BE2C (cell line): ENCODE data around the gene KDM2A.

Experiments
- DNase-seq: peaks from one replicate; pipeline ENCODE4 v3.0.0-alpha.2; 2020
- H3K27me3 ChIP-seq: fragments of 250-450 bp; sonication (Bioruptor Pico); 2 replicates; pipeline ENCODE4 v1.5.1; 2020; ENCODE audit warnings: mild to moderate bottlenecking
- H3K36me3 ChIP-seq: fragments of 250-450 bp; sonication (Bioruptor Pico); 2 replicates; pipeline ENCODE4 v1.5.1; 2020; ENCODE audit warnings: mild to moderate bottlenecking
- H3K4me1 ChIP-seq: fragments of 250-450 bp; sonication (Bioruptor Pico); 2 replicates; pipeline ENCODE4 v1.5.1; 2020
- H3K4me3 ChIP-seq: 2 replicates; pipeline ENCODE4 v1.5.1; 2011; ENCODE audit warnings: low read depth, low read length
- H3K9me3 ChIP-seq: fragments of 250-450 bp; sonication (Bioruptor Pico); 2 replicates; pipeline ENCODE4 v1.5.1; 2020
- CTCF ChIP-seq: IDR thresholded peaks from 2 replicates; pipeline ENCODE4 v1.5.1; 2012; ENCODE audit warnings: mild to moderate bottlenecking, low read depth, low read length

Gene KDM2A

GRCh38 chr11:67158221-67158620 lies 39.2 kb downstream of the KDM2A start:
- Histone ChIP-seq H3K4me1 (peaks cover 14% of the 10 kb centered on the region), H3K9me3 (no peaks in the 10 kb centered on the region), H3K4me3 (no peak overlapping the region), H3K36me3 (peaks cover 9% of the 10 kb centered on the region), H3K27me3 (no peaks in the 10 kb centered on the region)
- no peak for TF ChIP-seq CTCF
- no peak for DNase-seq

GRCh38 chr11:67160045-67160444 lies 41.0 kb downstream of the KDM2A start:
- TF ChIP-seq CTCF: no peak
- H3K9me3 ChIP-seq: no peaks in the 10 kb centered on the region
- H3K36me3 ChIP-seq: peaks cover 8% of the 10 kb centered on the region
- DNase-seq: peak; percentile 38
- H3K4me1 ChIP-seq: peaks cover 14% of the 10 kb centered on the region
- no peaks in the 10 kb centered on the region for H3K27me3 ChIP-seq
- H3K4me3 ChIP-seq: no peak overlapping the region

- no peak for DNase-seq
- H3K36me3 ChIP-seq: peaks cover 8% of the 10 kb centered on the region
- TF ChIP-seq CTCF: 0 out of 2 replicates have a peak, but pooled peaks have one; percentile 6
- H3K4me1 ChIP-seq: peaks cover 14% of the 10 kb centered on the region
- no peaks in the 10 kb centered on the region for H3K9me3 ChIP-seq
- H3K27me3 ChIP-seq: no peaks in the 10 kb centered on the region
- H3K4me3 ChIP-seq: no peak overlapping the region
Measured at GRCh38 chr11:67160872-67161783, 42.1 kb downstream of the KDM2A start.

- no peaks in the 10 kb centered on the region for H3K27me3 ChIP-seq
- no peak for TF ChIP-seq CTCF
- peaks cover 8% of the 10 kb centered on the region for H3K36me3 ChIP-seq
- no peak overlapping the region for H3K4me3 ChIP-seq
- peaks cover 14% of the 10 kb centered on the region for H3K4me1 ChIP-seq
- DNase-seq: no peak
- H3K9me3 ChIP-seq: no peaks in the 10 kb centered on the region
Measured at GRCh38 chr11:67163006-67163405, 43.9 kb downstream of the KDM2A start.

- peaks cover 8% of the 10 kb centered on the region for H3K36me3 ChIP-seq
- DNase-seq: no peak
- H3K4me3 ChIP-seq: no peak overlapping the region
- H3K4me1 ChIP-seq: no peaks in the 10 kb centered on the region; the same call in 1 of the 2 replicates
- H3K27me3 ChIP-seq: no peaks in the 10 kb centered on the region
- TF ChIP-seq CTCF: no peak
- H3K9me3 ChIP-seq: no peaks in the 10 kb centered on the region
Measured at GRCh38 chr11:67165623-67166022, 46.6 kb downstream of the KDM2A start.

- TF ChIP-seq CTCF: no peak
- peaks cover 8% of the 10 kb centered on the region for H3K36me3 ChIP-seq
- no peaks in the 10 kb centered on the region for H3K27me3 ChIP-seq
- no peaks in the 10 kb centered on the region for H3K4me1 ChIP-seq
- no peak overlapping the region for H3K4me3 ChIP-seq
- H3K9me3 ChIP-seq: no peaks in the 10 kb centered on the region
- DNase-seq: no peak
Measured at GRCh38 chr11:67167091-67167490, 48.0 kb downstream of the KDM2A start.
